Progenitor cell of endocrine pancreas (in vitro differentiated cells): Measurements from ENCODE around the gene GRM6. TPM values are rescaled to one million over a fixed set of nuclear protein-coding genes. Genes with fewer than 3 reads are reported as not detected.
A peak's percentile ranks its signal among the peaks of the same experiment; 100 is the strongest.

Experiments used
- DNase-seq: peaks from one replicate; pipeline ENCODE4 v3.0.0; 2021; ENCODE audit warnings: low spot score; ENCODE audit not compliant: unreplicated experiment
- H3K27ac Mint-ChIP-seq: 2 replicates; pipeline ENCODE4 v1.8.0; 2021; ENCODE audit warnings: mild to moderate bottlenecking, moderate library complexity, mixed read lengths
- H3K27me3 Mint-ChIP-seq: 2 replicates; pipeline ENCODE4 v1.8.0; 2021; ENCODE audit warnings: mixed read lengths
- H3K36me3 Mint-ChIP-seq: 2 replicates; pipeline ENCODE4 v1.8.0; 2022; ENCODE audit warnings: mixed read lengths; ENCODE audit not compliant: insufficient read depth
- H3K4me1 Mint-ChIP-seq: 2 replicates; pipeline ENCODE4 v1.8.0; 2021; ENCODE audit warnings: low read depth, mixed read lengths
- H3K4me3 Mint-ChIP-seq: 2 replicates; pipeline ENCODE4 v1.8.0; 2021; ENCODE audit warnings: low read depth, mild to moderate bottlenecking, moderate library complexity, mixed read lengths
- H3K9me3 Mint-ChIP-seq: 2 replicates; pipeline ENCODE4 v1.8.0; 2021; ENCODE audit warnings: low read depth, mixed read lengths
- long read RNA-seq: library from polyadenylated mRNA; unstranded; transcript quantifications from one replicate; pipeline ENCODE4 v2.0.0, GENCODE V29; 2020
- total RNA-seq: library from RNA; stranded (reverse); gene quantifications from 2 replicates; pipeline ENCODE4 v1.2.1, GENCODE V29; 2021
- TF ChIP-seq, protein P1 (sequence below): fragments of 200-600 bp; sonication (generic); IDR thresholded peaks from one replicate; pipeline ENCODE4 v1.5.0; 2021; ENCODE audit warnings: antibody characterized with exemption, mild to moderate bottlenecking; ENCODE audit not compliant: unreplicated experiment

GRM6 gene
- not detected in 2 replicates for total RNA-seq
- long read RNA-seq: 0 reads

- no peaks in the 10 kb centered on the region for H3K36me3 Mint-ChIP-seq
- TF ChIP-seq, protein P1, sequence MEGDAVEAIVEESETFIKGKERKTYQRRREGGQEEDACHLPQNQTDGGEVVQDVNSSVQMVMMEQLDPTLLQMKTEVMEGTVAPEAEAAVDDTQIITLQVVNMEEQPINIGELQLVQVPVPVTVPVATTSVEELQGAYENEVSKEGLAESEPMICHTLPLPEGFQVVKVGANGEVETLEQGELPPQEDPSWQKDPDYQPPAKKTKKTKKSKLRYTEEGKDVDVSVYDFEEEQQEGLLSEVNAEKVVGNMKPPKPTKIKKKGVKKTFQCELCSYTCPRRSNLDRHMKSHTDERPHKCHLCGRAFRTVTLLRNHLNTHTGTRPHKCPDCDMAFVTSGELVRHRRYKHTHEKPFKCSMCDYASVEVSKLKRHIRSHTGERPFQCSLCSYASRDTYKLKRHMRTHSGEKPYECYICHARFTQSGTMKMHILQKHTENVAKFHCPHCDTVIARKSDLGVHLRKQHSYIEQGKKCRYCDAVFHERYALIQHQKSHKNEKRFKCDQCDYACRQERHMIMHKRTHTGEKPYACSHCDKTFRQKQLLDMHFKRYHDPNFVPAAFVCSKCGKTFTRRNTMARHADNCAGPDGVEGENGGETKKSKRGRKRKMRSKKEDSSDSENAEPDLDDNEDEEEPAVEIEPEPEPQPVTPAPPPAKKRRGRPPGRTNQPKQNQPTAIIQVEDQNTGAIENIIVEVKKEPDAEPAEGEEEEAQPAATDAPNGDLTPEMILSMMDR: no peak
- no peak for DNase-seq
- H3K27ac Mint-ChIP-seq: no peak within 1 kb of the TSS
- peaks cover 56% of the 10 kb centered on the region for H3K27me3 Mint-ChIP-seq
- H3K9me3 Mint-ChIP-seq: peaks cover 5% of the 10 kb centered on the region
- no peaks in the 10 kb centered on the region for H3K4me1 Mint-ChIP-seq
- H3K4me3 Mint-ChIP-seq: peak within 1 kb of the TSS; percentile 25
These were observed at the start of gene GRM6 for GRCh38 chr5:178994580-178995340. Gene GRM6 (minus strand): TSS chr5:178995320. CDS start chr5:178994944, 376 bp downstream.

DNA sequence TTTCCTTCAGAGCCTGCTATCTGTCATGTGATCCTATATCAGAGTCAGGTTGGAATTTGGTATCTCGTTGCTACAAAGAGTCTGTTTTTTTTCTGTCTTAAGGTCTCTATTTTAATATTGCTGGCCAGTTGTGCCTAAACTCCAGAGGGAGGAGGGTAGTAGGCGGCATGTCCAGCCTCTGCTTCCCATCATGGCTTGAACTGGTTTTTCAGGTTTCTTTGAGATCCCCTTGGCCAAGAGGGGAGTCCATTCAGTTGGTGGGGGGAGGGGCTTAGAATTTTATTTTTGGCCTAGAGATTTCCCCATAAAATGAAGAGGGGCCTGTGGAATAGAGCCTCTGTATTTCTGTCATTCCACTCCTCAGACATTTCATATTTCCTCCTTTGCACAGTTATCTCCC is 49.6 kb upstream of the GRM6 start:
- Mint-ChIP-seq H3K4me3 (no peak overlapping the region), H3K4me1 (no peaks in the 10 kb centered on the region), H3K9me3 (peaks cover 54% of the 10 kb centered on the region), H3K36me3 (peaks cover 3% of the 10 kb centered on the region), H3K27me3 (no peaks in the 10 kb centered on the region), H3K27ac (no peak overlapping the region)
- no peak for DNase-seq
- TF ChIP-seq, protein P1: no peak

DNA sequence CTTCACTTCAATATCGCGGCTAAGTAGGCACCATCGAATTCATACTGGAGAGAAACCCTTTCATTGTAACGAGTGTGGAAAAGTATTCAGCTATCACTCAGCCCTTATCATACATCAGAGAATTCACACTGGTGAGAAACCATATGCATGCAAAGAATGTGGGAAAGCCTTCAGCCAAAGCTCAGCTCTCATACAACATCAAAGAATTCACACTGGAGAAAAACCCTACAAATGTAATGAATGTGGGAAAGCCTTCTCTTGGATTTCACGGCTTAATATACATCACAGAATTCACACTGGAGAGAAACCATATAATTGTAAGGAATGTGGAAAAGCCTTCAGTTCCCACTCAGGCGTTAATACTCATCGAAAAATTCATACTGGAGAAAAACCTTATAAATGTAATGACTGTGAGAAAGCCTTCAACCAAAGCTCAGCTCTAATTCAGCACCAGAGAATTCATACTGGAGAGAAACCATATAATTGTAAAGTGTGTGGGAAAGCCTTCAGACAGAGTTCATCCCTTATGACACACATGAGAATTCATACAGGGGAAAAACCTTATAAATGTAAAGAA is 38.0 kb upstream of the GRM6 start:
- Mint-ChIP-seq H3K27me3 (no peaks in the 10 kb centered on the region), H3K36me3 (peaks cover 71% of the 10 kb centered on the region), H3K27ac (no peak overlapping the region), H3K4me1 (no peaks in the 10 kb centered on the region), H3K9me3 (peaks cover 88% of the 10 kb centered on the region), H3K4me3 (no peak overlapping the region)
- TF ChIP-seq, protein P1: no peak
- no peak for DNase-seq

- peaks cover 1% of the 10 kb centered on the region for H3K4me1 Mint-ChIP-seq
- H3K27me3 Mint-ChIP-seq: no peaks in the 10 kb centered on the region
- peak within 1 kb of the TSS; percentile 93 for H3K4me3 Mint-ChIP-seq
- peak within 1 kb of the TSS; percentile 97 for H3K27ac Mint-ChIP-seq
- peaks cover 42% of the 10 kb centered on the region for H3K36me3 Mint-ChIP-seq
- TF ChIP-seq, protein P1: no peak
- peaks cover 31% of the 10 kb centered on the region for H3K9me3 Mint-ChIP-seq
- DNase-seq: peak; percentile 87
These were observed 28.5 kb upstream of the GRM6 start, which contains the start of gene ZNF879 for GRCh38 chr5:179023528-179024189. Gene ZNF879 (plus strand): TSS chr5:179023804. CDS start chr5:179025005, 1,201 bp downstream.

GRCh38 chr5:179008667-179009066 is 13.5 kb upstream of the GRM6 start:
- Mint-ChIP-seq H3K4me3 (no peak overlapping the region), H3K9me3 (peaks cover 44% of the 10 kb centered on the region), H3K27ac (no peak overlapping the region), H3K4me1 (no peaks in the 10 kb centered on the region), H3K27me3 (no peaks in the 10 kb centered on the region), H3K36me3 (no peaks in the 10 kb centered on the region)
- TF ChIP-seq, protein P1: no peak
- DNase-seq: no peak
